Naive thymus-derived CD8-positive, alpha-beta T cell (primary cell): ENCODE data around the gene SETDB1. TPM values are rescaled to one million over a fixed set of nuclear protein-coding genes. Genes with fewer than 3 reads are reported as not detected.

ENCODE experiments used
- ATAC-seq, 2 donors: fragments of 150-1000 bp; cut with Tn5 transposase in 1 of 2; sonication (Bioruptor Pico), chemical (Tn5 transposase) in 1 of 2; 1 replicate in 1 of 2; 2 replicates in 1 of 2; pipeline ENCODE4 v1.10.0; 2021; ENCODE audit warnings: mild to moderate bottlenecking in 2 of 2, moderate library complexity in 2 of 2
- POLR2A ChIA-PET: fragments of 350-600 bp; sonication (Branson Sonifier 250); formaldehyde crosslinking; loops from one replicate; lab custom pipeline; 2021; ENCODE audit warnings: antibody characterized with exemption; lab: Charles Lee
- DNase-seq, 10 donors: peaks; one replicate each; pipeline versions ENCODE4 v3.0.0 to v3.0.0-alpha.2; 2020 to 2022
- H3K27ac Mint-ChIP-seq, 10 donors: one replicate each; pipeline ENCODE4 v1.8.0; 2020 to 2022; ENCODE audit warnings: mild to moderate bottlenecking in 10 of 10, mixed read lengths in 10 of 10, moderate library complexity in 4 of 10, inconsistent platforms in 1 of 10
- H3K27me3 Mint-ChIP-seq, 5 donors: one replicate each; pipeline ENCODE4 v1.8.0; 2021 to 2022; ENCODE audit warnings: mixed read lengths in 5 of 5
- H3K36me3 Mint-ChIP-seq, 3 donors: one replicate each; pipeline ENCODE4 v1.8.0; 2020 to 2022; ENCODE audit warnings: mixed read lengths in 3 of 3, mild to moderate bottlenecking in 2 of 3, inconsistent platforms in 1 of 3
- H3K4me1 Mint-ChIP-seq, 4 donors: one replicate each; pipeline ENCODE4 v1.8.0; 2021 to 2022; ENCODE audit warnings: mixed read lengths in 4 of 4
- H3K4me3 Mint-ChIP-seq, 10 donors: one replicate each; pipeline ENCODE4 v1.8.0; 2020 to 2022; ENCODE audit warnings: mild to moderate bottlenecking in 10 of 10, mixed read lengths in 10 of 10, moderate library complexity in 6 of 10, inconsistent platforms in 1 of 10
- H3K9me3 Mint-ChIP-seq, 9 donors: one replicate each; pipeline ENCODE4 v1.8.0; 2020 to 2022; ENCODE audit warnings: mixed read lengths in 9 of 9, mild to moderate bottlenecking in 3 of 9, inconsistent platforms in 1 of 9, moderate library complexity in 1 of 9
- polyA plus RNA-seq, 3 donors: library from polyadenylated mRNA; unstranded; fragments of 300-500 nt; fragmentation: Illumina TruSeq; gene quantifications; one replicate each; pipeline ENCODE4 v1.2.3, GENCODE V29; 2021
- total RNA-seq, 8 experiments: library from RNA in 2 of 8; stranded (reverse) in 2 of 8; gene quantifications; one replicate each; pipeline ENCODE4 v1.2.3 and lab custom pipeline; 2021 to 2026

The SETDB1 gene
- total and polyA plus RNA-seq, 5 experiments from 2014 or later = 9.9 to 95.2 (median 17.5) TPM

DNA sequence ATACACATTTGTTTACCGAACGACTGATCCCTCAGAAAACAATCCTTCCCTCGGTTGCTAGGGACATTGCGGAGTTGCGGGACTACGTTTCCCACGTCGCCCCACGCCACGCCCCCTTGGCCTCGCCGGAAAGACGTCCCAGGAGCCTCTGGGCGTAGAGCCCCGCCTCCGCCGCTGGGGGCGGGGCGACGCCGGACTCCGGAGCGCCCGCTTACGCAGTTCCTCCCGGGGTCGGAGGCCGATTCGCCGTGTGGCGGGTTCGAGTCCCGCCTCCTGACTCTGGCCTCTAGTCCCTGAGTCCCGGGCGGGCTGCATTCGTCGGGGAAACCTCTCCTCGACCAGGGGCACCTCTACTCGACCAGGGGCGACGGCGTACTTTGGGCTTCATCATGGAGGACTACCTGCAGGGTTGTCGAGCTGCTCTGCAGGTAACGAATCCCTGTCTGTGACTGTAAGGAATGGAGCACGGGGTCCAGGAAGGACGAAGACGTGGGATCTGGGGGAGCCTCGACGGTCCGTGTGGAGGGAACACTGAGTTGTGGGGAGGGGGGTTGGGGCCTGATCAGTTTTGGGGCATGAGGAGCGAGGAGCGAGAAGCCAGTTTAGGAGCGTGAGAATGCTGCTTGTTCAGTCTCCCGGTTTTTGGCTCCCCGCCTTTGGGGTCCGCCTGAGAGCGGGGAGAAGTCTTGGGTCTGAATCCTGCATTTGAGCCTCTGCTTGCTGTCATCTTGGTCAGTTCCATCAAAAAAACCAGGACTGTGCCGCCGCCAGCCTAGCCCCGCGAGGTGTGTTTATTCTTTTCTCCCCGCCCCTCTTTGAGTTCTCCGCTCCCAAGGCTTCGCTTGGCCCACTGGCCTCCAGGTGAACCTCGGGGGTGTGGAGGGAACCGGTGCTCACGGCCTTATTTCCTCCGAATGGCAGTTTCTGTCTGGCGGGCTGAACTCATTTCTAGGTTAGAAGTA lies 82.4 kb downstream of the SETDB1 start, which contains the start of gene PRUNE1:
Gene PRUNE1, plus strand, starts transcription at position 206 of the 962 bp plus-strand sequence. Its CDS starts 184 bp downstream, at position 390.
- Mint-ChIP-seq H3K36me3 (peaks cover 0 to 6% (median 2%) of the 10 kb centered on the region in 3 donors), H3K27ac (peak within 1 kb of the TSS; percentile 95 to 99 (median 98)), H3K4me1 (peaks cover 39 to 92% (median 84%) of the 10 kb centered on the region in 4 donors), H3K27me3 (no peaks in the 10 kb centered on the region), H3K9me3 (no peaks in the 10 kb centered on the region), H3K4me3 (peak within 1 kb of the TSS; percentile 89 to 98 (median 96))
- POLR2A ChIA-PET = interaction anchor here (0.6 to 3.9 kb wide), 7 partner anchors 16 to 54 kb away, joined by 3 to 22 read pairs (median 3); partner anchors contain the start of gene ANXA9
- DNase-seq (peak; percentile 88 to 98 (median 94)), ATAC-seq (peak; percentile 76 to 83)

DNA sequence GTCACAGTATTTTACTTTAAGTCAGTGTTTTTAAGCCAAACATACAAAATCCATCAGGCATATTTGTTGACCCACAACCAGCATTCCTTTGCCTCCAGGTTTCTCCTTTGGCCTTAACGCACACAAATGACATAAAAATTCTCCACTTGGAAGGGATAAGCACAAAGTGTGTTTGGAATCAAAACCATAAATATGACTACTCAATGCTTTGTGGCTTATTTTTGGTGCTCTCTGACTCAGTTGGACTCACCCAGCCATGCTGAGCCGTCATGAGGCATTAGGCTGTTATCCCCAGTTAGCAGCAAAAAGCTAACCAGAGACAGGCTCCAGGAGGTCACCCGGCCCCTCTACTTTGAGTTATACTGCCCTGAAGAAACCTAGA lies 83.0 kb downstream of the SETDB1 start:
- DNase-seq (no peak), ATAC-seq (no peak)
- peaks cover 39 to 88% (median 84%) of the 10 kb centered on the region in 4 donors for H3K4me1 Mint-ChIP-seq
- H3K27me3 Mint-ChIP-seq = no peaks in the 10 kb centered on the region
- POLR2A ChIA-PET = interaction anchor here (0.6 to 1.5 kb wide), 6 partner anchors 32 to 53 kb away, joined by 3 to 4 read pairs (median 3); no protein-coding TSS in a partner anchor
- H3K4me3 Mint-ChIP-seq = peak overlapping the region; percentile 89 to 98 (median 96)
- no peaks in the 10 kb centered on the region for H3K9me3 Mint-ChIP-seq
- peak overlapping the region; percentile 95 to 99 (median 98) for H3K27ac Mint-ChIP-seq
- H3K36me3 Mint-ChIP-seq = peaks cover 0 to 10% (median 2%) of the 10 kb centered on the region in 3 donors

DNA sequence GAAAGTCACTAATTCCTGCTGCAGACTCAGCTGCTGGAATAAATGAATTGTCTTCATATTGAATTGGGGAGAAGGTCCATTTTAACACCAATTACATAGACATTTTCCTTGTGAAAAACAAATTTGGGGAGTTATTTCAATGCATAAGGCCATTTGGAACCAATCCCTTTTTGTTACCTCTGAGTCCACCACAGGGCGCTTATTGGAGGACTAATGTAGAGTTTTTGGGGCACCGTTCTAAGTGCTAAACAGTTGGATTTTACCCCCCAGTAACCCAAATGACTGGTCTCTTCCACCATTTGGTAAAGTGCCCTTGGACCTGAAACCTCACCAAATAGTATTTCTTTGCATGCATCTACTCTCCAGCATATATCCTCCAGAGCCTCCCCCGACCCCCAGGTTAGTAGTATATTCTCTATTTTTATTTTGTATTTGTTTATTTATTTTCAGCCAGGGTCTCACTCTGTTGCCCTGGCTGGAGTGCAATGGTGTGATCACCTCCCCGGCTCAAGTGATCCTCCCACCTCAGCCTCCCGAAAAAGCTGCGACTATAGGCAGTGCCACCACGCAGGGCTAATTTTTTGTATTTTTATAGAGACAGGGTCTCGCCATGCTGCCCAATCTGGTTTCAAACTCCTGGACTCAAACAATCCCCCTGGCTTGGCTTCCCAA lies 83.6 kb downstream of the SETDB1 start:
- Mint-ChIP-seq H3K9me3 (no peaks in the 10 kb centered on the region), H3K4me3 (peak overlapping the region; percentile 89 to 98 (median 96)), H3K27me3 (no peaks in the 10 kb centered on the region), H3K27ac (peak overlapping the region; percentile 55 to 99 (median 98)), H3K36me3 (peaks cover 0 to 14% (median 2%) of the 10 kb centered on the region in 3 donors), H3K4me1 (peaks cover 39 to 86% (median 84%) of the 10 kb centered on the region in 4 donors)
- POLR2A ChIA-PET = interaction anchor here (0.6 to 1.5 kb wide), 7 partner anchors 12 to 52 kb away, joined by 3 to 4 read pairs (median 3); no protein-coding TSS in a partner anchor
- no peak for DNase-seq
- ATAC-seq = no peak

DNA sequence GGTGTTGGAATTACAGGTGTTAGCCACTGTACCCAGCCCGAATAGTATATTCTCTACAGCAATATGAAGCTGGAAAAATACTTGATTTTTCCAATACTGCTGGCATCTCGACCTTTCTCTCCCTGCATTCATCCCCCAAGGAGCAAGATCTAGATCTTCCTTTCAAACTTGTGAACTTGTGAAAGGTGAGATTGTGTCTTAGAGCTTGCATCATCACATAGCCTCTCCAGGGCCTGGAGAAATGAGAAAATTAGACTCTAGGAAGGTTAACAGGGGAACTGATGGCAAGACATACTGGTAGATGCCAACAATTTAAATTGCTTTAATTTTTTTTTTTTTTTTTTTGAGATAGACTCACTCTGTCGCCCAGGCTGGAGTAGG lies 84.2 kb downstream of the SETDB1 start:
- peak overlapping the region in 5 of 10 donors; percentile 10 to 98 (median 62) for H3K27ac Mint-ChIP-seq
- H3K27me3 Mint-ChIP-seq = no peaks in the 10 kb centered on the region
- POLR2A ChIA-PET = interaction anchor here (0.6 to 1.5 kb wide), 6 partner anchors 12 to 146 kb away, joined by 3 to 4 read pairs (median 3); partner anchors contain the start of gene TNFAIP8L2
- DNase-seq (no peak), ATAC-seq (no peak)
- peak overlapping the region in 9 of 10 donors; percentile 18 to 98 (median 56) for H3K4me3 Mint-ChIP-seq
- H3K4me1 Mint-ChIP-seq = peaks cover 39 to 83% (median 81%) of the 10 kb centered on the region in 4 donors
- no peaks in the 10 kb centered on the region for H3K9me3 Mint-ChIP-seq
- H3K36me3 Mint-ChIP-seq = peaks cover 0 to 15% (median 2%) of the 10 kb centered on the region in 3 donors

DNA sequence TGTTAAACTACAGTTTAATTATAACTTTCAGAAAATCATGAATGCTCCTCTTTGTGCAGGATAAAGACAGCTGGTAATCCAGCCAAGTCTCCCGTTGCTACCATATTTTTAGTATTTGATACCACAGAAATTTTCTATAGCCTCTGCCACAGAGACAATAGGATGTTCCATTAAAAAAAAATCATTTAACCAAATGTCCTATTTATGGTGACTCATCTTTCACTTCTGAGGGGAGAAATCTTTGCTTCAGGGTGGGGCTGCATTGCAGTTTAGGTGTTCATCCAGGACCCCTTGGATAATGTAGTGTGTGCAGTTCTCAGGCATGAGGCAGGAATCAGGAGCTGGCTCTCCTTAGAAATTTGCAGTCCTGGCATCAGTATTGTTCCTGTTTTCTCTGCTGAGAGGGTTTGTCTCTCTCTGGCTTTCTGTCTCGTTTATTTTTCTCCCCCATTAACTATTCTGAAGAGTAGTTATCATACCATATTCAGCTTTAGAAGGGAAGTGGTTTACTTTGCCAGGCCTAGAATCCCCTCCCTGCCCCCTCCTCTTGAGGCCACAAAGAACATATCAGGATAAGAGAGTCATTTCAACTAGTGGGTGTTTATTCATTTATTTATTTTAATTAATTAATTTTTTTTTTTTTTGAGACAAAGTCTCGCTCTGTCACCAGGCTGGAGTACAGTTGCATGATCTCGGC lies 85.1 kb downstream of the SETDB1 start:
- peaks cover 31 to 75% (median 72%) of the 10 kb centered on the region in 4 donors for H3K4me1 Mint-ChIP-seq
- H3K27me3 Mint-ChIP-seq = no peaks in the 10 kb centered on the region
- no peaks in the 10 kb centered on the region for H3K9me3 Mint-ChIP-seq
- POLR2A ChIA-PET = interaction anchor here (0.7 to 1.6 kb wide), 5 partner anchors 37 to 145 kb away, joined by 3 to 5 read pairs (median 3); partner anchors contain the start of genes MLLT11 and TNFAIP8L2
- peaks cover 0 to 18% (median 2%) of the 10 kb centered on the region in 3 donors for H3K36me3 Mint-ChIP-seq
- peak overlapping the region; percentile 32 to 76 (median 62) for H3K4me3 Mint-ChIP-seq
- peak overlapping the region; percentile 58 to 92 (median 76) for H3K27ac Mint-ChIP-seq
- ATAC-seq (no peak), DNase-seq (no peak)

DNA sequence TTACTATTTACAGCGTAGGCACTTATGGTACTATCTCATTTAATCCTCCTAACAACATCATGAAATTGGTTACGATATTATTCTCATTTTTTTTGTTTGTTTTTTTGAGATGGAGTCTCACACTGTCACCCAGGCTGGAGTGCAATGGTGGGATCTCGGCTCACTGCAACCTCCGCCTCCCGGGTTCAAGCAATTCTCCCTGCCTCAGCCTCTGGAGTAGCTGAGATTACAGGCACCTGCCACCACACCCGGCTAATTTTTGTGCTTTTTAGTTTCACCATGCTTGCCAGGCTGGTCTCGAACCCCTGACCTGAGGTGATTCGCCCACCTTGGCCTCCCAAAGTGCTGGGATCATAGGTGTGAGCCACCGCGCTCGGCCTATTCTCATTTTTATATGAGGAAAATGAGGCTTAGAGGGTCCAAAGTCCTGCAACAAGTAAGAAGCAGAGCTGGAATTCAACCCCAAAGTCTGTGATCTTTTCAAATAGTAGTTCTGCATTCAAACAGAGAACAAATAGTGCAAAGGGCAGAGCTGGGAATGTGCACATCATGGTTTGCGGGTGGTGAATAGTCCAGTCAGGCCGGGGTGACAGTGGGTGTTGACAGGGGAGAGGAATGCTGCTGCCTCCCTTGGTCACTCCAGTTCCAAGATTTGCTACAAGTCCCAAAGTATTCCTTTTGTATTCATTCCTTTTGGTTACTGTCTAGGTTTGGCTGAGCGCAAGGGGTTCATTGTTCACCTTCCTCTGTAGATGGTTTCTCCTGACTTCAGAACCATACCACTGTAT lies 86.7 kb downstream of the SETDB1 start:
- Mint-ChIP-seq H3K4me1 (peaks cover 18 to 63% (median 56%) of the 10 kb centered on the region in 4 donors), H3K9me3 (no peaks in the 10 kb centered on the region), H3K27ac (peak overlapping the region in 6 of 10 donors; percentile 6 to 65 (median 37)), H3K27me3 (no peaks in the 10 kb centered on the region), H3K36me3 (peaks cover 0 to 26% (median 2%) of the 10 kb centered on the region in 3 donors), H3K4me3 (peak overlapping the region in 2 of 10 donors; percentile 22)
- POLR2A ChIA-PET = interaction anchor here (1.0 to 1.6 kb wide), 2 partner anchors 12 to 48 kb away, joined by 3 to 4 read pairs; partner anchors contain the start of gene MLLT11
- no peak for ATAC-seq
- DNase-seq = no peak

DNA sequence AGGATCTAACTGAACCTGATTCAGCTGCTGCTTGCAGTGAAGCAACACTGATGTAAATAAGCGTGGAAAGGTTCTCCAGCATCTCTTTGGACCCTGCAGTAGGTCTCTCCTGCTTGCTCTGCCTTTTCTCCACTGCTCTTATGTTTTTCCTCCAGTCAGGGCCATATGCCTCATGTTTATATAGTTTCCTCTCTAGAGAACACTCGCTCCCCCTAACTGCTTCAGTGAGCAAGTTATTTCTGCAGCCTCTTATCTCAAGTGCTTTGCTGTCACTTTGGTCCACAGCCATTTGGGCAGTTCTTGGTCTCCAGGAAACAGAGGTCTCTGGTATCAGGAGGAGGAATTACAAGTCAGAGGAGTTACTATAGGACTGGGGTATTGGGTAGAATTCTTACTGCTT lies 87.4 kb downstream of the SETDB1 start:
- no peak for ATAC-seq
- H3K4me1 Mint-ChIP-seq = peaks cover 13 to 58% (median 50%) of the 10 kb centered on the region in 4 donors
- H3K36me3 Mint-ChIP-seq = peaks cover 0 to 33% (median 5%) of the 10 kb centered on the region in 3 donors
- POLR2A ChIA-PET = no interaction called here
- H3K9me3 Mint-ChIP-seq = no peaks in the 10 kb centered on the region
- peak overlapping the region in 7 of 10 donors; percentile 15 to 62 (median 37) for H3K27ac Mint-ChIP-seq
- DNase-seq = no peak
- H3K27me3 Mint-ChIP-seq = no peaks in the 10 kb centered on the region
- H3K4me3 Mint-ChIP-seq = peak overlapping the region in 2 of 10 donors; percentile 22 to 62

Other genes starting within 250 kb of the SETDB1 start
- 10 to 100 TPM; 19.9 to 22.9 TPM for gene GOLPH3L, start 229.2 kb upstream of the SETDB1 start, total RNA-seq
- 10 to 100 TPM; 19.4 to 28.2 (median 22.9) TPM for gene GOLPH3L, start 229.2 kb upstream of the SETDB1 start, polyA plus RNA-seq
- under 1 TPM; 0.73 to 0.74 TPM for gene HORMAD1, start 205.5 kb upstream of the SETDB1 start, total RNA-seq
- under 1 TPM in 1 of 3 donors, not detected in 2; 0.64 TPM for gene HORMAD1, start 205.5 kb upstream of the SETDB1 start, polyA plus RNA-seq
- 10 to 100 TPM; 69.3 to 72.5 TPM for gene CTSS, start 160.6 kb upstream of the SETDB1 start, total RNA-seq
- gene CTSS, start 160.6 kb upstream of the SETDB1 start, polyA plus RNA-seq = 100 to 1,000 TPM; 111 to 137 (median 113) TPM
- 10 to 100 TPM in 1 of 2 experiments, 1 to 10 TPM in 1; 9.0 to 11.1 TPM for gene CTSK, start 118.1 kb upstream of the SETDB1 start, total RNA-seq
- under 1 TPM in 2 of 3 donors, not detected in 1; 0.21 to 0.84 TPM for gene CTSK, start 118.1 kb upstream of the SETDB1 start, polyA plus RNA-seq
- 10 to 100 TPM; 40.2 to 41.6 TPM for gene ARNT, start 49.8 kb upstream of the SETDB1 start, total RNA-seq
- 10 to 100 TPM; 16.8 to 25.6 (median 21.6) TPM for gene ARNT, start 49.8 kb upstream of the SETDB1 start, polyA plus RNA-seq
- not detected for gene CTXND2, start 39.2 kb upstream of the SETDB1 start, total RNA-seq
- gene CTXND2, start 39.2 kb upstream of the SETDB1 start, polyA plus RNA-seq = not detected
- gene CERS2, start 48.5 kb downstream of the SETDB1 start, total RNA-seq = 100 to 1,000 TPM; 142 to 143 TPM
- 100 to 1,000 TPM; 110 to 129 (median 118) TPM for gene CERS2, start 48.5 kb downstream of the SETDB1 start, polyA plus RNA-seq
- under 1 TPM in 1 of 2 experiments, not detected in 1; 0.49 TPM for gene ANXA9, start 55.9 kb downstream of the SETDB1 start, total RNA-seq
- under 1 TPM in 1 of 3 donors, not detected in 2; 0.10 TPM for gene ANXA9, start 55.9 kb downstream of the SETDB1 start, polyA plus RNA-seq
- gene MINDY1, start 80.5 kb downstream of the SETDB1 start, total RNA-seq = 10 to 100 TPM; 18.3 to 20.2 TPM
- gene MINDY1, start 80.5 kb downstream of the SETDB1 start, polyA plus RNA-seq = 10 to 100 TPM in 1 of 3 donors, 1 to 10 TPM in 2; 2.7 to 12.6 (median 4.9) TPM
- gene PRUNE1, start 82.1 kb downstream of the SETDB1 start, total RNA-seq = 10 to 100 TPM; 35.7 to 37.8 TPM
- gene PRUNE1, start 82.1 kb downstream of the SETDB1 start, polyA plus RNA-seq = 10 to 100 TPM; 53.2 to 55.1 (median 54.9) TPM
- gene BNIPL, start 110.2 kb downstream of the SETDB1 start, total RNA-seq = 1 to 10 TPM; 3.8 to 5.3 TPM
- gene BNIPL, start 110.2 kb downstream of the SETDB1 start, polyA plus RNA-seq = under 1 TPM in 2 of 3 donors, not detected in 1; 0.15 to 0.30 TPM
- 1 to 10 TPM; 4.2 to 4.4 TPM for gene C1orf56, start 121.4 kb downstream of the SETDB1 start, total RNA-seq
- gene C1orf56, start 121.4 kb downstream of the SETDB1 start, polyA plus RNA-seq = 1 to 10 TPM; 2.6 to 5.2 (median 4.5) TPM
- gene CDC42SE1, start 133.3 kb downstream of the SETDB1 start, total RNA-seq = 100 to 1,000 TPM; 482 TPM
- 10 to 100 TPM; 77.9 to 89.3 (median 80.9) TPM for gene CDC42SE1, start 133.3 kb downstream of the SETDB1 start, polyA plus RNA-seq
- gene MLLT11, start 134.0 kb downstream of the SETDB1 start, total RNA-seq = 1 to 10 TPM; 4.9 to 5.8 TPM
- gene MLLT11, start 134.0 kb downstream of the SETDB1 start, polyA plus RNA-seq = 1 to 10 TPM; 6.7 to 7.5 (median 7.4) TPM
- gene GABPB2, start 144.4 kb downstream of the SETDB1 start, total RNA-seq = 10 to 100 TPM; 39.6 to 43.8 TPM
- 10 to 100 TPM in 1 of 3 donors, 1 to 10 TPM in 2; 4.8 to 16.4 (median 5.4) TPM for gene GABPB2, start 144.4 kb downstream of the SETDB1 start, polyA plus RNA-seq
- 10 to 100 TPM; 10.6 to 13.2 TPM for gene SEMA6C, start 220.3 kb downstream of the SETDB1 start, total RNA-seq
- 1 to 10 TPM in 1 of 3 donors, under 1 TPM in 2; 0.57 to 1.1 (median 0.81) TPM for gene SEMA6C, start 220.3 kb downstream of the SETDB1 start, polyA plus RNA-seq
- gene TNFAIP8L2, start 230.3 kb downstream of the SETDB1 start, total RNA-seq = 10 to 100 TPM; 31.5 to 33.1 TPM
- gene TNFAIP8L2, start 230.3 kb downstream of the SETDB1 start, polyA plus RNA-seq = 10 to 100 TPM in 2 of 3 donors, 1 to 10 TPM in 1; 9.9 to 37.4 (median 11.7) TPM
- 1 to 10 TPM; 2.5 to 4.5 TPM for gene LYSMD1, start 239.5 kb downstream of the SETDB1 start, total RNA-seq
- under 1 TPM in 2 of 3 donors, not detected in 1; 0.23 to 0.30 TPM for gene LYSMD1, start 239.5 kb downstream of the SETDB1 start, polyA plus RNA-seq
- gene SCNM1, start 239.8 kb downstream of the SETDB1 start, total RNA-seq = 10 to 100 TPM; 57.8 to 65.2 TPM
- 10 to 100 TPM; 53.7 to 74.2 (median 63.5) TPM for gene SCNM1, start 239.8 kb downstream of the SETDB1 start, polyA plus RNA-seq
- gene TMOD4, start 249.6 kb downstream of the SETDB1 start, total RNA-seq = 1 to 10 TPM; 2.0 to 4.6 TPM
- gene TMOD4, start 249.6 kb downstream of the SETDB1 start, polyA plus RNA-seq = under 1 TPM in 2 of 3 donors, not detected in 1; 0.50 to 0.59 TPM